ENCODE measurements around the gene INO80E.
"Not testable (repeated sequence)": the region's sequence is repeated elsewhere in the genome, so short reads cannot be mapped to it uniquely, and the experiment has no call there.

INO80E gene

DNA sequence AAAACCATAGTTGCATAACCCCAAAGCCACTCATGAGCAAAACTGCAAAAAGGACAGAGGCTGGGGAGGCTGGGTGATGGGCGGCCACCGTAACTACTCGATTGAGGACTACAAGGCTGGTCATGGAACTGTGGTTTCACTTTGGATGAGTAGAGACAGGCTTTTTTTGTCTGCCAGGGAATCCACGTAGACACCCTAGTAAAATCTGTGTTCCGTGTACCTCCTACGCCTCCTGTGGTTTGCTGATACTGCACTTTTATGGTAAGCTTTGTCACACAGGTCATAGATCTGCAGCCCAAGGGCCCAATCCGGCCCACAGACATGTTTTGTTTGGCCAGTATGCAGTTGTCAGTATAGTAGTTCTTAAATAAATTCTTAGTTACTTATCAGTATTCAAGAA is 37.2 kb downstream of the INO80E start:
- no peak for DNase-seq

- no peak for DNase-seq
Observed at GRCh38 chr16:30040221-30040620, 44.2 kb downstream of the INO80E start.

- not testable (repeated sequence) for DNase-seq
Observed at GRCh38 chr16:30040690-30041089, 44.6 kb downstream of the INO80E start.

- peak in 4 of 6 experiments; percentile 5 to 31 (median 20) for DNase-seq
Observed at GRCh38 chr16:30041841-30042240, 45.8 kb downstream of the INO80E start.

DNA sequence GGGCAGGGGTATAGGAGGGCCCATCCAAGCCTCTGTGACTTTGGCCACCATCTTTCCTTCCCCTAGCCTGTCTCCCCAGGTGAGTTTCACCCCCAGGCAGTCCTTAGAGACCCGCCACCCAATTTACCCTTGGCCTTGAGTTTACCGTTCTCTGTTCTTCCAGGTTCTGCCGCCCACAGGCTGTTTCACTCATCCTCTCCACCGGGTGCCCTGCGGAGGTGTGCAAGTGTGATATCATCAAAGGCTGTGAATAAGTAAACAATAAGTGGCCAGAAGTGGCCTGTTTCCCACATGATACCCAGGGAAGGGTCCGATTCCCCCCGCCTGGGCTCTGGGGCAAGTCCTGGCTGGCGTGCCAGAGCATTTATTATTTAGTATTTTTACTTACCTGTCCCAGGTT is 50.1 kb downstream of the INO80E start:
- no peak for DNase-seq

GRCh38 chr16:30046588-30046987 is 50.5 kb downstream of the INO80E start:
- no peak for DNase-seq

GRCh38 chr16:30049871-30050270 is 53.8 kb downstream of the INO80E start:
- DNase-seq: no peak

DNA sequence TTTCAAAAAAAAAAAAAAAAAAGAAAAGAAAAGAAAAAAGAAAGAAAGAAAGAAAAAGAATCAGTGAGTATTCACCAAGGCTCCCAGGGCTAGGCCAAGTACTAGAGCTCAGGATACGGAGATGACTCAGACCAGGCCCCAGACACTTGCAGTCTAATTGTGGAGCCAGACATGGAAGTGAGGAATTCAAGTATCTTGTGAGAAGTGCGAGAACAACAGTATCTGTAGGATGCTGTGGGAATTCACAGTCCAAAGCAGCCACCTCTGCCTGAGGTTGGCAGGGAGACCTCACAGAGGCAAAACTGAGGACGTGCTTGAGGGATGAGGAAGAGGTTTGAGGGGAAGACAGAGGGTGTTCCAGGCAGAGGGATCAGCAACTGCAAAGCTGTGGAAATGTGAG is 55.5 kb downstream of the INO80E start:
- DNase-seq: no peak

- DNase-seq: peak; percentile 57 to 84 (median 80)
Observed at GRCh38 chr16:30052671-30053372, 56.8 kb downstream of the INO80E start.

DNA sequence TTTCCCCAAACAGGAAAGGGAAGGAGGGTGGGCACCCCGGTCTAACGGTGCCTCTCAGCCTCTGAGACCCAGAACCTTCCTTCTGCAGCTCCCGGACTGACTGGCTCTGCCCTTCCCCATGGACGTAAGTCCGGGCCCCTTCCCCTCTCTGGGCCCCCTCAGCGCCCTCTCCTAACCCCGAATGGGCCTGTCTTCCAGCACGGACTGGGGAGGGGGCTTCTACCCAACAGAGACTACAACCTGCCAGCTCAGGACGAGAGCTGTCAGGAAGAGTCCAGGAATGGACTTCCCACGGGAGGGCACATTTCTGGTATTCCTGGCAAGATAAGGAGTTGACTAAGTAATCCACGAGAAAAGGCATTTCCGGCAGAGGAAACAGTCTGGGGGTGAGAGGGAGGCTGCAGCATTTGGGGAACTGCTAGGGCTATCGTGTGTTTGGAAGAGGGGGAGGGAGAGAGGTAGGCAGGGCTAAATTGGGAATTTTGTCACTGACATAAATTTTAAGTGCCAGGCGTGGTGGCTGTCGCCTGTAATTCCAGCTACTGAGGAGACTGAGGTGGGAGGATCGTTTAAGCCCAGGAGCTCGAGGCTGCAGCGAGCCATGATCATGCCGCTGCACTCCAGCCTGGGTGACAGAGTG is 57.5 kb downstream of the INO80E start:
- DNase-seq: no peak

DNA sequence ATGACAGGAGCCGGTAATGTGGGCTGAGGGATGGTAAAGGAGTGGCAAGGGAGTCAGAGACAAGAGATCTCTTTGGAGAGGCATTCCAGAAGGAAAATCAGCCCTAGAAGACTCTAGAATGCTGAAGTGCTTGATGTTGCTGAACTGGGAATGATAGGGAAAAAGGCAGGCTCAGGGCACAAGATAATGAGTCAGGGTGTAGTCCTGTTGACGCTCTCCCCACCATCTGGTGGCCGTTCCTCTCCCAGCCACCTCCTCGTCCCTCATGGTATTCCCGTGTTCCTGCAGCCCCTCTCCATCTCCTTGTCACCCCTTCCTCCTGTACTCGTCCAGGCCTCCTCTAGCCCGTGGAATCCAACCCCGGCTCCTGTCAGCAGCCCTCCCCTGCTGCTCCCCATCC is 58.4 kb downstream of the INO80E start:
- DNase-seq: no peak

DNA sequence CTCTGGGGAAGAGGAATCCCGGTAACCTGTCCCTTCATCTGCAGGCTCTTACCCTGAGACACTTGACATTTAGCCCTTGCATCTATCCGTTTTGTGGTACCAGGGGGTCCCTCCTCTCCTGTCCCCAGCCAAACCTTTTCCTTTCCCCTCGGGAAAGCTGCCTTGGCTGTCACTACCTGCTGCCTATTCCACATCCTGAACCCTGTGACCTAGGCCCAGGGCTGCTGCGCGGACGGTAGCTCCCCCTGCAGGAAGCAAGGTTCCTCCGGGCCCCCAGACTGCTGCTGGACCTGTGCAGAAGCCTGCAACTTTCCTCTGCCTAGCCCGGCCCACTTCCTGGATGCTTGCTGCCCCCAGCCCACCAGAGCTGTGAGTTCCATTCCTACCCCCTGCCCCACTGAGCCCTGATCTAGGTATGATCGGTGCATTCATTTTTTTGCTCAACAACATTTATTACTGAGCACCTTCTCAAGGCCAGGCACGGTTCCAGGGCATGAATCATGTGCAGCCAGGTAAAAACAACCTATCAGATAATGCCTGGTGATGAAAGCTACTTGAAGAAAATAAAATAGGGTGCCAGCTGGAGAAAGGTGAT is 59.0 kb downstream of the INO80E start:
- DNase-seq: peak in 5 of 6 experiments; percentile 8 to 44 (median 29)
